Right lobe of liver (tissue), 4 donors: ENCODE measurements around the gene UBXN4.

ENCODE experiments used
- CTCF ChIP-seq, 4 donors: fragments of 200-600 bp in 3 of 4; fragments of 450-650 bp in 1 of 4; IDR thresholded peaks; one replicate each; pipeline versions ENCODE4 v1.5.1 to v1.8.0; 2016 to 2022; ENCODE audit warnings: antibody characterized with exemption in 4 of 4, mild to moderate bottlenecking in 2 of 4
- POLR2A ChIP-seq: fragments of 450-650 bp; IDR thresholded peaks from one replicate; pipeline ENCODE4 v1.6.1; 2017; ENCODE audit warnings: antibody characterized with exemption, mild to moderate bottlenecking
- donor health status: DM: no; HTN: no; CAD: no.
- donor health status: DM: no; HTN: no; CAD: no.
- donor health status: DM: no; HTN: yes; CAD: no.

GRCh38 chr2:135755573-135755972, 13.9 kb downstream of the UBXN4 start:
- no peak for TF ChIP-seq CTCF (IDR thresholded peaks at IDR 0.05)
- TF ChIP-seq POLR2A, result no peak
